ENCODE results near the gene POLR2J3. TPM values are rescaled to one million over a fixed set of nuclear protein-coding genes. Genes with fewer than 3 reads are reported as not detected.
"Not testable (repeated sequence)": the region's sequence is repeated elsewhere in the genome, so short reads cannot be mapped to it uniquely, and the experiment has no call there.

The POLR2J3 gene
- total and polyA plus RNA-seq, 2 of the 8 experiments (the other 6 are each of a cell fraction or from before 2014, with no cell fraction given) = 18.7 to 24.6 TPM

- H4K20me1 ChIP-seq (replicated peaks in 1 of 2; ENCODE audit: control insufficient read depth in 1 of 2, insufficient read depth in 2 of 2, low read length in 2 of 2); H3K36me3 ChIP-seq (ENCODE audit: control insufficient read depth in 2 of 4, insufficient read depth in 4 of 4, low read length in 3 of 4); H2BK12ac ChIP-seq (ENCODE audit: low read depth, low read length); H3K4me3 ChIP-seq (ENCODE audit: extremely low read depth in 1 of 4, insufficient read depth in 2 of 4, low read depth in 3 of 4, low read length in 4 of 4); H2BK120ac ChIP-seq (replicated peaks; ENCODE audit: low read depth, low read length); DNase-seq (ENCODE audit: low read depth in 1 of 2, low spot score in 2 of 2); CTCF ChIA-PET (ENCODE audit: partially characterized antibody); H4K8ac ChIP-seq (ENCODE audit: extremely low read depth, insufficient read depth, low read length); FAIRE-seq; H2BK5ac ChIP-seq (ENCODE audit: low read depth, low read length); H3K9me3 ChIP-seq (ENCODE audit: insufficient read depth in 2 of 2, low read depth in 1 of 2, low read length in 1 of 2); H2AFZ ChIP-seq (ENCODE audit: low read length); H3K9ac ChIP-seq (replicated peaks in 1 of 4; ENCODE audit: extremely low read depth in 1 of 4, low read depth in 3 of 4, low read length in 3 of 4); H3K4me2 ChIP-seq (ENCODE audit: insufficient read depth in 1 of 2, low read depth in 2 of 2, low read length in 2 of 2); H3K79me1 ChIP-seq (ENCODE audit: low read depth, low read length); POLR2A ChIA-PET (ENCODE audit: partially characterized antibody); H3K27ac ChIP-seq (ENCODE audit: low read depth, low read length); H3K18ac ChIP-seq (ENCODE audit: extremely low read depth, low read length); H2AK5ac ChIP-seq (ENCODE audit: low read depth, low read length); H3K23ac ChIP-seq (ENCODE audit: insufficient read length); H3K4ac ChIP-seq (replicated peaks; ENCODE audit: insufficient read length, low read depth, low read length); H4K5ac ChIP-seq (ENCODE audit: insufficient read length, low read depth, low read length); H3K14ac ChIP-seq (ENCODE audit: insufficient read length); H4K91ac ChIP-seq (replicated peaks; ENCODE audit: insufficient read length, low read length); H3K56ac ChIP-seq (replicated peaks; ENCODE audit: insufficient read length, low read depth, low read length); H3K4me1 ChIP-seq (replicated peaks in 1 of 4; ENCODE audit: control insufficient read depth in 3 of 4, insufficient read depth in 4 of 4, low read length in 3 of 4); H3K27me3 ChIP-seq (replicated peaks in 1 of 4; ENCODE audit: control insufficient read depth in 3 of 4, extremely low read depth in 1 of 4, insufficient read depth in 3 of 4, low read length in 3 of 4); H3K79me2 ChIP-seq (ENCODE audit: control insufficient read depth in 1 of 2, insufficient read depth in 2 of 2, low read length in 2 of 2); H2BK15ac ChIP-seq (ENCODE audit: low read length); H3K23me2 ChIP-seq (ENCODE audit: low read depth, low read length); H2BK20ac ChIP-seq (ENCODE audit: low read length): not testable (repeated sequence)
- no CpG with 5 or more reads among the region's 6 CpGs for whole genome bisulfite sequencing, 2 experiments (ENCODE audit: extremely low coverage in 1 of 2, insufficient coverage in 1 of 2, insufficient read length in 1 of 2, insufficient replicate concordance in 2 of 2, low coverage in 1 of 2, low lambda C conversion rate in 2 of 2, missing lambda C conversion rate in 1 of 2)
Measured at GRCh38 chr7:102574607-102575006, 2.2 kb upstream of the POLR2J3 start.

DNA sequence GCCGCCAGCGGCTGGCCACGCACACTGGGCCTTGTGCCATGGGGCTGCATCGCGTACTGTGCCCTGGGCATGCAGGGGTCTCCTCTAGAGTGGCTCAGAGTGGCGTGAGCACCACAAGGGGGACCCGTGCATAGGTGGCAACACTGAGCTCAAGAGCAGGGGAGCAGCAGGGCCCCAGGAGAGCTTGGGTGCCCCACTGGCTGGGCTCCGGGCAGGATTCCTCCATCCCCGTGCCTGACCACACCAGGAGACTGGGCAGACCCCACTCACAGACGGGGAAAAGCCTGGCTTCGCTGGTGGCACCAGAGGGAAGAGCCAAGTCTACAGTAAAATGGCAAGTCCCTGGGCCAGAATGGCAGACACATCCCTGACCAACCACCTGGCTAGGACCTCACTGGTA, 3.8 kb downstream of the POLR2J3 start:
- H2BK120ac ChIP-seq (replicated peaks; ENCODE audit: low read depth, low read length); H3K18ac ChIP-seq (ENCODE audit: extremely low read depth, low read length); H3K9me3 ChIP-seq (ENCODE audit: insufficient read depth in 2 of 2, low read depth in 1 of 2, low read length in 1 of 2); H3K23ac ChIP-seq (ENCODE audit: insufficient read length); H2AFZ ChIP-seq (ENCODE audit: low read length); H3K23me2 ChIP-seq (ENCODE audit: low read depth, low read length); H3K4me1 ChIP-seq (replicated peaks in 1 of 4; ENCODE audit: control insufficient read depth in 3 of 4, insufficient read depth in 4 of 4, low read length in 3 of 4); H4K8ac ChIP-seq (ENCODE audit: extremely low read depth, insufficient read depth, low read length); H2BK15ac ChIP-seq (ENCODE audit: low read length); H3K56ac ChIP-seq (replicated peaks; ENCODE audit: insufficient read length, low read depth, low read length); H4K20me1 ChIP-seq (replicated peaks in 1 of 2; ENCODE audit: control insufficient read depth in 1 of 2, insufficient read depth in 2 of 2, low read length in 2 of 2); FAIRE-seq; H2AK5ac ChIP-seq (ENCODE audit: low read depth, low read length); DNase-seq (ENCODE audit: low read depth in 1 of 2, low spot score in 2 of 2); H3K14ac ChIP-seq (ENCODE audit: insufficient read length); H2BK20ac ChIP-seq (ENCODE audit: low read length); H3K4me2 ChIP-seq (ENCODE audit: insufficient read depth in 1 of 2, low read depth in 2 of 2, low read length in 2 of 2); H3K27me3 ChIP-seq (replicated peaks in 1 of 4; ENCODE audit: control insufficient read depth in 3 of 4, extremely low read depth in 1 of 4, insufficient read depth in 3 of 4, low read length in 3 of 4); POLR2A ChIA-PET (ENCODE audit: partially characterized antibody); H3K27ac ChIP-seq (ENCODE audit: low read depth, low read length); H3K9ac ChIP-seq (replicated peaks in 1 of 4; ENCODE audit: extremely low read depth in 1 of 4, low read depth in 3 of 4, low read length in 3 of 4); CTCF ChIA-PET (ENCODE audit: partially characterized antibody); H2BK5ac ChIP-seq (ENCODE audit: low read depth, low read length); H3K79me1 ChIP-seq (ENCODE audit: low read depth, low read length); H3K36me3 ChIP-seq (ENCODE audit: control insufficient read depth in 2 of 4, insufficient read depth in 4 of 4, low read length in 3 of 4); H3K4ac ChIP-seq (replicated peaks; ENCODE audit: insufficient read length, low read depth, low read length); H3K4me3 ChIP-seq (ENCODE audit: extremely low read depth in 1 of 4, insufficient read depth in 2 of 4, low read depth in 3 of 4, low read length in 4 of 4); H4K91ac ChIP-seq (replicated peaks; ENCODE audit: insufficient read length, low read length); H2BK12ac ChIP-seq (ENCODE audit: low read depth, low read length); H4K5ac ChIP-seq (ENCODE audit: insufficient read length, low read depth, low read length); H3K79me2 ChIP-seq (ENCODE audit: control insufficient read depth in 1 of 2, insufficient read depth in 2 of 2, low read length in 2 of 2): not testable (repeated sequence)
- 88% methylated on average over 4 of the region's 11 CpGs; no CpG with 5 or more reads in 1 of the 2 experiments for WGBS, 2 experiments (ENCODE audit: extremely low coverage in 1 of 2, insufficient coverage in 1 of 2, insufficient read length in 1 of 2, insufficient replicate concordance in 2 of 2, low coverage in 1 of 2, low lambda C conversion rate in 2 of 2, missing lambda C conversion rate in 1 of 2)
